ENCODE measurements around the gene RAPGEF4.

DNA sequence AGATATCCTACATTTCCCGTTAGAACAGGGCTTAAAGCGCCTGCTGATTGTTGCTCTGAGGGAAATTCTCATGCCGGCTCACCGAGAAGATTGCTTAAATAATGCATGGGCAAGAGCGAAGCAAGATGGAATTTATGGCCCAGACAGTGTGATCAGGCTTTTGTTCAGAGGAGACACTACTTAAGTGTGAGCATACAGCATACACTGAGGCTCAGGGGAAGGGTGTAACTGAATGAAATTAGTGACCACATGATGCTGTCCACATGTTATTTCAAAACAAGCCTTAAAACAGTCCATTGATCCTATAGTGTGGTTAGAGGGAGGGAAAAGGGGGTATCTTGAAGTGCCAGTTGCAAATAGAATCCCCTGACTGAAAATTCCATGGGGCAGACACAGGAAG, 125.5 kb downstream of the RAPGEF4 start:
- TF ChIP-seq, protein P1, sequence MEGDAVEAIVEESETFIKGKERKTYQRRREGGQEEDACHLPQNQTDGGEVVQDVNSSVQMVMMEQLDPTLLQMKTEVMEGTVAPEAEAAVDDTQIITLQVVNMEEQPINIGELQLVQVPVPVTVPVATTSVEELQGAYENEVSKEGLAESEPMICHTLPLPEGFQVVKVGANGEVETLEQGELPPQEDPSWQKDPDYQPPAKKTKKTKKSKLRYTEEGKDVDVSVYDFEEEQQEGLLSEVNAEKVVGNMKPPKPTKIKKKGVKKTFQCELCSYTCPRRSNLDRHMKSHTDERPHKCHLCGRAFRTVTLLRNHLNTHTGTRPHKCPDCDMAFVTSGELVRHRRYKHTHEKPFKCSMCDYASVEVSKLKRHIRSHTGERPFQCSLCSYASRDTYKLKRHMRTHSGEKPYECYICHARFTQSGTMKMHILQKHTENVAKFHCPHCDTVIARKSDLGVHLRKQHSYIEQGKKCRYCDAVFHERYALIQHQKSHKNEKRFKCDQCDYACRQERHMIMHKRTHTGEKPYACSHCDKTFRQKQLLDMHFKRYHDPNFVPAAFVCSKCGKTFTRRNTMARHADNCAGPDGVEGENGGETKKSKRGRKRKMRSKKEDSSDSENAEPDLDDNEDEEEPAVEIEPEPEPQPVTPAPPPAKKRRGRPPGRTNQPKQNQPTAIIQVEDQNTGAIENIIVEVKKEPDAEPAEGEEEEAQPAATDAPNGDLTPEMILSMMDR (IDR thresholded peaks at IDR 0.05; ENCODE audit: low read depth, low read length) = no peak
- no peak for TF ChIP-seq EZH2phosphoT487 (IDR thresholded peaks at IDR 0.05; ENCODE audit: low read depth)
